GM12878 (cell line): ENCODE data around the gene L3HYPDH. TPM values are rescaled to one million over a fixed set of nuclear protein-coding genes. Genes with fewer than 3 reads are reported as not detected.

ENCODE experiments used
- ATAC-seq: fragments of 200-7000 bp; cut with Tn5 transposase; 3 replicates; pipeline ENCODE4 v1.9.1; 2020; ENCODE audit warnings: mild to moderate bottlenecking, moderate library complexity
- BruUV-seq: library from RNA; stranded (reverse); fragments of 400-500 nt; replicated peaks from 2 replicates; lab custom pipeline; 2021; lab: Mats Ljungman, UMichigan
- CTCF ChIA-PET: fragments of 300-600 bp; sonication (Branson Sonifier 250); formaldehyde crosslinking; extraction: SDS; loops from one replicate; lab custom pipeline; 2021; ENCODE audit warnings: inconsistent platforms; lab: Yijun Ruan, JAX
- POLR2A ChIA-PET: fragments of 350-600 bp; formaldehyde crosslinking; extraction: SDS; loops from one replicate; lab custom pipeline; 2021; ENCODE audit warnings: inconsistent platforms; lab: Charles Lee
- RAD21 ChIA-PET: fragments of 300-600 bp; sonication (Branson Sonifier 250); formaldehyde crosslinking; loops from one replicate; lab custom pipeline; 2023; ENCODE audit warnings: antibody characterized with exemption; ENCODE audit not compliant: unreplicated experiment; lab: Charles Lee
- SMC1A ChIA-PET: fragments of 300-600 bp; sonication (Branson Sonifier 250); formaldehyde crosslinking; loops from one replicate; lab custom pipeline; 2023; ENCODE audit not compliant: unreplicated experiment, uncharacterized antibody; lab: Charles Lee
- DNase-seq: peaks from one replicate; pipeline ENCODE4 v3.0.0-alpha.2; 2011; ENCODE audit warnings: low read depth, low spot score
- FAIRE-seq: peaks from 3 replicates; lab custom pipeline; 2011; peaks lifted over from hg19 to GRCh38; lab: Jason Lieb, UNC
- H2AFZ ChIP-seq: 2 replicates; pipeline ENCODE4 v1.6.0; 2011; ENCODE audit warnings: low read depth, low read length, control low read depth; ENCODE audit not compliant: control insufficient read depth
- H3K27ac ChIP-seq: 2 replicates; pipeline ENCODE4 v1.5.1; 2011; ENCODE audit warnings: control low read depth; ENCODE audit not compliant: control insufficient read depth, insufficient read depth
- H3K27me3 ChIP-seq, 2 experiments: replicated peaks in 1 of 2; 2 replicates each; pipeline versions ENCODE4 v1.6.0 to v1.6.1; 2011; ENCODE audit warnings: low read length in 1 of 2; ENCODE audit not compliant: control insufficient read depth in 2 of 2, insufficient read depth in 2 of 2
- H3K36me3 ChIP-seq, 2 experiments: 2 replicates each; pipeline ENCODE4 v1.5.1; 2011; ENCODE audit warnings: low read length in 1 of 2; ENCODE audit not compliant: control insufficient read depth in 2 of 2, insufficient read depth in 2 of 2
- H3K4me1 ChIP-seq: 2 replicates; pipeline ENCODE4 v1.6.1; 2011; ENCODE audit warnings: mild to moderate bottlenecking, low read length, moderate library complexity, mixed read lengths; ENCODE audit not compliant: control insufficient read depth, insufficient read depth
- H3K4me2 ChIP-seq: 2 replicates; pipeline ENCODE4 v1.6.0; 2011; ENCODE audit warnings: control low read depth; ENCODE audit not compliant: control insufficient read depth, insufficient read depth
- H3K4me3 ChIP-seq: fragments of 200-600 bp; sonication (generic); 2 replicates; pipeline ENCODE4 v1.5.1; 2016
- H3K79me2 ChIP-seq: 2 replicates; pipeline ENCODE4 v1.6.0; 2011; ENCODE audit warnings: low read length; ENCODE audit not compliant: control insufficient read depth, insufficient read depth
- H3K9ac ChIP-seq: 2 replicates; pipeline ENCODE4 v1.8.0; 2011; ENCODE audit warnings: low read length, control low read depth, mixed read lengths; ENCODE audit not compliant: control insufficient read depth, insufficient read depth
- H3K9me3 ChIP-seq: replicated peaks from 3 replicates; pipeline ENCODE4 v1.5.1; 2011; ENCODE audit warnings: mild to moderate bottlenecking, low read length; ENCODE audit not compliant: control insufficient read depth, insufficient read depth
- H4K20me1 ChIP-seq: 2 replicates; pipeline ENCODE4 v1.6.0; 2011; ENCODE audit not compliant: control insufficient read depth, insufficient read depth
- BMI1 ChIP-seq: fragments of 450-650 bp; IDR thresholded peaks from 2 replicates; pipeline ENCODE4 v1.6.1; 2016; ENCODE audit warnings: mild to moderate bottlenecking, moderate library complexity, borderline replicate concordance
- BRCA1 ChIP-seq: IDR thresholded peaks from 2 replicates; pipeline ENCODE4 v1.6.1; 2011; ENCODE audit warnings: low read depth, low read length, improper control_type of control experiment
- CBFB ChIP-seq: IDR thresholded peaks from 2 replicates; pipeline ENCODE4 v1.6.1; 2016; ENCODE audit warnings: antibody characterized with exemption, low read depth
- CHD2 ChIP-seq: IDR thresholded peaks from 2 replicates; pipeline ENCODE4 v1.6.1; 2011; ENCODE audit warnings: low read depth, low read length, improper control_type of control experiment, borderline replicate concordance
- FOXM1 ChIP-seq: IDR thresholded peaks from 2 replicates; pipeline ENCODE4 v1.6.1; 2012; ENCODE audit warnings: low read depth, mild to moderate bottlenecking, inconsistent platforms, low read length, moderate library complexity
- HDAC2 ChIP-seq: fragments of 200-600 bp; sonication (generic); IDR thresholded peaks from 2 replicates; pipeline ENCODE4 v1.6.1; 2017
- LARP7 ChIP-seq: fragments of 450-650 bp; IDR thresholded peaks from 2 replicates; pipeline ENCODE4 v1.6.1; 2017; ENCODE audit warnings: mild to moderate bottlenecking
- MEF2A ChIP-seq: IDR thresholded peaks from 2 replicates; pipeline ENCODE4 v1.6.1; 2011; ENCODE audit warnings: low read depth, mild to moderate bottlenecking, low read length, moderate library complexity; ENCODE audit not compliant: insufficient read depth
- NFYB ChIP-seq: IDR thresholded peaks from 2 replicates; pipeline ENCODE4 v1.6.1; 2011; ENCODE audit warnings: low read depth, mild to moderate bottlenecking, low read length, improper control_type of control experiment, moderate library complexity; ENCODE audit not compliant: insufficient read depth
- RAD51 ChIP-seq: fragments of 450-650 bp; IDR thresholded peaks from 2 replicates; pipeline ENCODE4 v1.6.1; 2016; ENCODE audit warnings: moderate library complexity, mild to moderate bottlenecking, inconsistent platforms
- RBBP5 ChIP-seq: fragments of 200-600 bp; sonication (generic); conservative IDR thresholded peaks from 2 replicates; pipeline ENCODE4 v1.6.1; 2016
- RCOR1 ChIP-seq: conservative IDR thresholded peaks from 2 replicates; pipeline ENCODE4 v1.6.1; 2012; ENCODE audit warnings: low read depth, low read length, improper control_type of control experiment
- RFX5 ChIP-seq: IDR thresholded peaks from 2 replicates; pipeline ENCODE4 v1.6.1; 2011; ENCODE audit warnings: low read depth, low read length, improper control_type of control experiment
- SIX5 ChIP-seq: IDR thresholded peaks from 2 replicates; pipeline ENCODE4 v1.6.1; 2011; ENCODE audit warnings: mild to moderate bottlenecking, low read depth, low read length, moderate library complexity; ENCODE audit not compliant: severe bottlenecking
- SMAD1 ChIP-seq: fragments of 450-650 bp; IDR thresholded peaks from 2 replicates; pipeline ENCODE4 v1.6.1; 2018; ENCODE audit warnings: mild to moderate bottlenecking, low read depth; ENCODE audit not compliant: partially characterized antibody
- SREBF2 ChIP-seq: IDR thresholded peaks from 2 replicates; pipeline ENCODE4 v1.6.1; 2012; ENCODE audit warnings: mild to moderate bottlenecking, low read length
- USF2 ChIP-seq: IDR thresholded peaks from 2 replicates; pipeline ENCODE4 v1.6.1; 2011; ENCODE audit warnings: low read depth, low read length, improper control_type of control experiment, borderline replicate concordance
- ZBED1 ChIP-seq: IDR thresholded peaks from 2 replicates; pipeline ENCODE4 v1.6.1; 2016; ENCODE audit warnings: borderline replicate concordance
- ZNF622 ChIP-seq: fragments of 450-650 bp; IDR thresholded peaks from 2 replicates; pipeline ENCODE4 v1.6.1; 2017; ENCODE audit warnings: mild to moderate bottlenecking, inconsistent platforms
- WGBS: methylation state at CpG from one replicate; pipeline ENCODE4 v1.1.6; 2016; ENCODE audit warnings: low lambda C conversion rate; ENCODE audit not compliant: insufficient replicate concordance, insufficient coverage; ENCODE audit errors: missing lambda C conversion rate; 5-methylcytosine and 5-hydroxymethylcytosine counted together
- in situ Hi-C: fragments of 300-500 bp; cut with MboI; formaldehyde crosslinking; loops from 9 replicates; pipeline ENCODE4 v1.14.3; 2018; ENCODE audit warnings: mixed read lengths
- intact Hi-C: fragments of 100-400 bp; cut with micrococcal nuclease; formaldehyde crosslinking; loops from one replicate; pipeline ENCODE4 v1.14.2; 2022; ENCODE audit not compliant: unreplicated experiment
- polyA plus RNA-seq, 11 experiments: library from polyadenylated mRNA; depleted of rRNA in 4 of 11; unstranded in 6 of 11; stranded (reverse) in 5 of 11; fragments of >200 nt; fragmentation: Nextera tagmentation in 4 of 11; fragmentation: Illumina TruSeq in 1 of 11; extraction: Ambion mirVana in 4 of 11; extraction: Trizol in 1 of 11; gene quantifications; 1 replicate in 1 of 11; 2 replicates in 10 of 11; pipeline versions ENCODE4 v1.2.1 to v1.2.3, GENCODE V29; 2011 to 2016; ENCODE audit warnings: inconsistent platforms in 2 of 11, missing spikeins in 2 of 11, low read depth in 1 of 11
- total RNA-seq, 4 experiments: library from RNA; depleted of rRNA in 3 of 4; stranded (reverse); fragments of >200 nt in 3 of 4; fragmentation: Illumina TruSeq in 1 of 4; extraction: Trizol in 1 of 4; gene quantifications; 2 replicates each; pipeline versions ENCODE4 v1.2.1 to v1.2.3, GENCODE V29; 2013 to 2021

L3HYPDH gene
- total and polyA plus RNA-seq, 10 of the 15 experiments (the other 5 are each of a cell fraction or from before 2014, with no cell fraction given), result 11.5 to 27.8 (median 15.8) TPM

GRCh38 chr14:59478540-59478939 is 5.7 kb downstream of the L3HYPDH start:
- Histone ChIP-seq H3K4me3 (no peak overlapping the region), H4K20me1 (no peaks in the 10 kb centered on the region), H3K9ac (no peak overlapping the region), H2AFZ (no peak overlapping the region), H3K4me1 (peaks cover 10% of the 10 kb centered on the region; the same call in 1 of the 2 replicates), H3K27ac (no peak overlapping the region), H3K4me2 (no peak overlapping the region), H3K27me3 (no peaks in the 10 kb centered on the region), H3K36me3 (peaks cover 2 to 7% of the 10 kb centered on the region in 2 experiments; a peak in 2 of 4 replicates), H3K79me2 (peaks cover 32% of the 10 kb centered on the region), H3K9me3 (no peaks in the 10 kb centered on the region)
- intact Hi-C loops (no loop called here), in situ Hi-C loops (loop anchor here (25.0 kb wide), 1 partner anchor 684 kb away; the partner anchor contains the start of gene DHRS7)
- ATAC-seq, result no peak
- ChIA-PET POLR2A (interaction anchor here (1.4 kb wide), 1 partner anchor 9 kb away, joined by 3 read pairs; no protein-coding TSS in a partner anchor), RAD21 (no interaction called here), CTCF (interaction anchor here (1.1 kb wide), 1 partner anchor 14 kb away, joined by 3 read pairs; the partner anchor contains the start of gene GPR135), SMC1A (interaction anchor here (0.7 to 1.6 kb wide), 4 partner anchors 9 to 27 kb away, joined by 3 read pairs; no protein-coding TSS in a partner anchor)
- FAIRE-seq, result no peak
- no TSS peak for BruUV-seq
- DNase-seq, result no peak
- WGBS, result 95% methylated on average over 3 of the region's 3 CpGs
- no peak for TF ChIP-seq NFYB
- no peak for TF ChIP-seq RCOR1
- no peak for TF ChIP-seq LARP7
- no peak for TF ChIP-seq USF2
- TF ChIP-seq BRCA1, result no peak
- TF ChIP-seq ZBED1, result no peak

DNA sequence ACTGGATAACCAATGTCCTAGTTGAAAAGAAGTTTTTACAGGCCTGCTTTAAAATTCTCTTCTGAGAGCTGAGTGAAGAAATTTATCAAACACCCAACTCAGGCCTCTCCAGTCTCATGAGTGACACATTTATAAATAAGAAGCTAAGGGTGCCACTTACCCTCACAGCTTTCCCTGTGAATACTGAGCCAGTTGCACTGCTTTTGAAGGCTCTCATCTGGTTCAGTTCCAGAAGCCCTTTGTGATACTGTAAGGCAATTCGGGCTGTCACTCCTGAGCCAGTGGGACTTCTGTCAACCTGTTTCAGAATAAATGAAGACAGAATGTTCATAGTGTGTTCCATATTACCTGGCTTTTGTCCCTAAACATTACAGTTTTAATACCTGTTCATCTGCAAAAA is 8.5 kb downstream of the L3HYPDH start:
- Histone ChIP-seq H3K4me3 (no peak overlapping the region), H3K27me3 (no peaks in the 10 kb centered on the region), H3K4me2 (no peak overlapping the region), H3K36me3 (peaks cover 2 to 7% of the 10 kb centered on the region in 2 experiments; a peak in 2 of 4 replicates), H3K79me2 (peaks cover 5% of the 10 kb centered on the region), H3K27ac (no peak overlapping the region), H3K9me3 (no peaks in the 10 kb centered on the region)
- POLR2A ChIA-PET, result no interaction called here
- no TSS peak for BruUV-seq
- RAD21 ChIA-PET, result no interaction called here
- no peak for DNase-seq
- TF ChIP-seq RBBP5 (no peak), RFX5 (no peak), MEF2A (no peak), ZNF622 (no peak), SREBF2 (no peak), RAD51 (no peak), HDAC2 (no peak), CHD2 (no peak), FOXM1 (no peak), SMAD1 (no peak), SIX5 (no peak), CBFB (no peak), BMI1 (no peak)
- TF ChIP-seq, all 136 proteins: peak for 0
- CTCF ChIA-PET, result interaction anchor here (0.9 to 1.0 kb wide), 2 partner anchors 32 to 351 kb away, joined by 3 to 4 read pairs; no protein-coding TSS in a partner anchor
- Histone ChIP-seq H3K4me1 (peaks cover 2% of the 10 kb centered on the region; the same call in 1 of the 2 replicates), H4K20me1 (no peaks in the 10 kb centered on the region), H2AFZ (no peak overlapping the region), H3K9ac (no peak overlapping the region)
- intact Hi-C loops (no loop called here), in situ Hi-C loops (loop anchor here (25.0 kb wide), 1 partner anchor 687 kb away; the partner anchor contains the start of gene DHRS7)
- SMC1A ChIA-PET, result interaction anchor here (1.5 kb wide), 2 partner anchors 11 to 24 kb away, joined by 3 to 5 read pairs; no protein-coding TSS in a partner anchor
- FAIRE-seq (no peak), ATAC-seq (no peak)
- WGBS, result 92% methylated on average over 1 of the region's 1 CpG
